Common myeloid progenitor, CD34-positive (primary cell): ENCODE measurements around the gene SMIM34.
"Not testable (repeated sequence)": the region's sequence is repeated elsewhere in the genome, so short reads cannot be mapped to it uniquely, and the experiment has no call there.

Experiments used
- CTCF ChIA-PET: fragments of 350-600 bp; sonication (Branson Sonifier 250); formaldehyde crosslinking; loops from one replicate; lab custom pipeline; 2021; ENCODE audit warnings: antibody characterized with exemption; lab: Charles Lee
- POLR2A ChIA-PET: fragments of 350-600 bp; sonication (Branson Sonifier 250); formaldehyde crosslinking; loops from one replicate; lab custom pipeline; 2021; ENCODE audit warnings: antibody characterized with exemption; lab: Charles Lee
- DNase-seq, 3 donors: peaks; one replicate each; pipeline versions ENCODE4 v3.0.0 to v3.0.0-alpha.2; 2013
- H3K27ac ChIP-seq, 2 experiments: 1 replicate in 1 of 2; 2 replicates in 1 of 2; pipeline ENCODE4 v1.7.0; 2013; ENCODE audit warnings: inconsistent platforms in 2 of 2, low read length in 2 of 2, mild to moderate bottlenecking in 2 of 2, low read depth in 1 of 2, moderate library complexity in 1 of 2; ENCODE audit not compliant: severe bottlenecking in 2 of 2, insufficient read depth in 1 of 2, poor library complexity in 1 of 2
- H3K27me3 ChIP-seq, 5 experiments: replicated peaks in 2 of 5; 1 replicate in 3 of 5; 2 replicates in 2 of 5; pipeline versions ENCODE4 v1.6.1 to v1.7.0; 2013; ENCODE audit warnings: low read length in 4 of 5, mild to moderate bottlenecking in 2 of 5, moderate library complexity in 2 of 5, inconsistent platforms in 1 of 5; ENCODE audit not compliant: insufficient read depth in 5 of 5, control insufficient read depth in 4 of 5
- H3K36me3 ChIP-seq, 4 experiments: 1 replicate in 2 of 4; 2 replicates in 2 of 4; pipeline versions ENCODE4 v1.6.1 to v1.7.0; 2013; ENCODE audit warnings: low read length in 3 of 4, control low read depth in 1 of 4, mild to moderate bottlenecking in 1 of 4; ENCODE audit not compliant: control insufficient read depth in 4 of 4, insufficient read depth in 4 of 4
- H3K4me1 ChIP-seq, 4 experiments: 1 replicate in 3 of 4; 2 replicates in 1 of 4; pipeline versions ENCODE4 v1.6.1 to v1.7.1; 2013; ENCODE audit warnings: low read length in 3 of 4, mild to moderate bottlenecking in 3 of 4, control low read depth in 1 of 4, inconsistent platforms in 1 of 4, moderate library complexity in 1 of 4; ENCODE audit not compliant: control insufficient read depth in 4 of 4, insufficient read depth in 4 of 4; ENCODE audit errors: control extremely low read depth in 1 of 4
- H3K4me3 ChIP-seq, 7 experiments: 1 replicate in 4 of 7; 2 replicates in 3 of 7; pipeline versions ENCODE4 v1.5.1 to v1.7.0; 2013; ENCODE audit warnings: mild to moderate bottlenecking in 7 of 7, low read length in 6 of 7, moderate library complexity in 6 of 7, inconsistent platforms in 2 of 7, low read depth in 2 of 7, control low read depth in 1 of 7; ENCODE audit not compliant: insufficient read depth in 4 of 7, control insufficient read depth in 1 of 7; ENCODE audit errors: extremely low read depth in 1 of 7
- H3K9me3 ChIP-seq, 5 experiments: 1 replicate in 4 of 5; 2 replicates in 1 of 5; pipeline versions ENCODE4 v1.6.1 to v1.7.1; 2013; ENCODE audit warnings: low read length in 4 of 5, mild to moderate bottlenecking in 2 of 5, inconsistent platforms in 1 of 5, low read depth in 1 of 5, moderate library complexity in 1 of 5; ENCODE audit not compliant: control insufficient read depth in 4 of 5, insufficient read depth in 2 of 5; ENCODE audit errors: control extremely low read depth in 1 of 5
- WGBS: methylation state at CpG from one replicate; pipeline ENCODE4 v1.1.5; 2013; ENCODE audit not compliant: insufficient coverage; 5-methylcytosine and 5-hydroxymethylcytosine counted together

The SMIM34 gene

DNA sequence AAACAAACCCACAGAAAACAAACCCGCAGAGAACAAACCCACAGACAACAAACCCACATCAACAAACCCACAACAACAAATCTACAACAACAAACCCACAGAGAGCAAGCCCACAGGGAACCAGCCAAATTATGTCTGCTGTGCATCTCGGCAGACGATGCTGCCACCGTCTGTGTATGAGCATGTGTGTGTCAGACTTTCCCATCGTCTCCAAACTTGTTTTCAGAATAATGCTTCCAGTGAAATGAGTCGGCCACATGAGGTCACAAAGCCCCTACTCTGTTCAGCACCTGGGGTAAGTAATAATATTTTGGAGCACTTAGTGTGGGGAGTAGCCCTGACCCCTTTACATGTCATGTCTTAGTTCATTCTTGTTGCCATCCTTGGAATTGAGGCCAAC lies 17.6 kb downstream of the SMIM34 start:
- no CpG with 5 or more reads among the region's 6 CpGs for WGBS
- H3K4me3 ChIP-seq, POLR2A ChIA-PET, H3K9me3 ChIP-seq, DNase-seq, H3K27me3 ChIP-seq, H3K36me3 ChIP-seq, H3K4me1 ChIP-seq, H3K27ac ChIP-seq, CTCF ChIA-PET: not testable (repeated sequence)

- WGBS, result no CpG with 5 or more reads among the region's 2 CpGs
- H3K36me3 ChIP-seq, H3K9me3 ChIP-seq, DNase-seq, H3K4me3 ChIP-seq, CTCF ChIA-PET, H3K27ac ChIP-seq, H3K27me3 ChIP-seq, H3K4me1 ChIP-seq, POLR2A ChIA-PET: not testable (repeated sequence)
Measured at GRCh38 chr21:34405686-34406085, 18.1 kb downstream of the SMIM34 start.

GRCh38 chr21:34404742-34405141 lies 19.0 kb downstream of the SMIM34 start:
- H3K27me3 ChIP-seq, H3K4me1 ChIP-seq, POLR2A ChIA-PET, H3K9me3 ChIP-seq, H3K4me3 ChIP-seq, H3K36me3 ChIP-seq, H3K27ac ChIP-seq, CTCF ChIA-PET, DNase-seq: not testable (repeated sequence)
- WGBS, result no CpG with 5 or more reads among the region's 5 CpGs

- H3K9me3 ChIP-seq, CTCF ChIA-PET, POLR2A ChIA-PET, H3K4me1 ChIP-seq, H3K36me3 ChIP-seq, H3K27ac ChIP-seq, DNase-seq, H3K27me3 ChIP-seq, H3K4me3 ChIP-seq: not testable (repeated sequence)
- no CpG with 5 or more reads among the region's 5 CpGs for whole genome bisulfite sequencing
Measured at GRCh38 chr21:34400522-34400921, 23.2 kb downstream of the SMIM34 start.

GRCh38 chr21:34383724-34384415 lies 39.9 kb downstream of the SMIM34 start:
- WGBS, result no CpG with 5 or more reads among the region's 14 CpGs

GRCh38 chr21:34383138-34383537 lies 40.6 kb downstream of the SMIM34 start:
- no CpG with 5 or more reads among the region's 2 CpGs for WGBS
- H3K27me3 ChIP-seq, CTCF ChIA-PET: not testable (repeated sequence)

More at GRCh38 chr21:34383724-34384415, 39.9 kb downstream of the SMIM34 start:
- H3K4me1 ChIP-seq, H3K36me3 ChIP-seq, H3K27me3 ChIP-seq, POLR2A ChIA-PET, DNase-seq, H3K4me3 ChIP-seq, H3K27ac ChIP-seq, CTCF ChIA-PET, H3K9me3 ChIP-seq: not testable (repeated sequence)

DNA sequence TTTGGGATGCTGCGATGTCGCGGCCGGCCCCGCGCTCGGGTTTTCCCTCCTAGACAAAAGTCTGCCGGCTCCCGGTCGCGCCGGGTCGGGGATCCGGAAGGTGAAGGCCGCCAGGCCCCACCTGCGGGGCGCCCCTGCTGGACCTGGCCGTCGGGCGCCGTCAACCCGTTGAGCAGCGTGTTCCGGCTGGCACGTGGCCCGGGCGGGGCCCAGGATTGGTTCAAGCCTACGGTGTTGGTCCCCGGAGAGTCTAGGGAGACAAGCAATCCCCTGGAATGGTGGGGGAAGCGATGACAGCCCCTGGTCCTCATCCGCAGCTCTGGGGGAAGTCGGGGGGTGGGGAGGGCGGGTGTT lies 48.2 kb downstream of the SMIM34 start:
- H3K36me3 ChIP-seq, H3K4me3 ChIP-seq, H3K4me1 ChIP-seq, H3K27ac ChIP-seq, H3K27me3 ChIP-seq, POLR2A ChIA-PET, CTCF ChIA-PET, DNase-seq, H3K9me3 ChIP-seq: not testable (repeated sequence)
- no CpG with 5 or more reads among the region's 33 CpGs for WGBS

More at GRCh38 chr21:34383138-34383537, 40.6 kb downstream of the SMIM34 start:
- DNase-seq, H3K9me3 ChIP-seq, H3K27ac ChIP-seq, POLR2A ChIA-PET, H3K4me3 ChIP-seq, H3K4me1 ChIP-seq, H3K36me3 ChIP-seq: not testable (repeated sequence)
